A549 treated with Hydrocortisone at 1 μM for 4 hours (cell line): ENCODE results near the gene EXOC4. TPM values are rescaled to one million over a fixed set of nuclear protein-coding genes. Genes with fewer than 3 reads are reported as not detected.

Source experiments
- total RNA-seq: library from RNA; stranded (reverse); fragments of 200-300 nt; extraction: Qiagen RNA extraction; gene quantifications from 5 replicates; pipeline ENCODE4 v1.2.3, GENCODE V29; 2022

The EXOC4 gene
- 18.3 to 24.1 TPM (median 20.5 TPM) in 5 replicates for total RNA-seq

GRCh38 chr7:133252858-133253518 lies at the start of gene EXOC4:
TSS of gene EXOC4 (plus strand) at chr7:133253078.

Other genes starting within 250 kb of the EXOC4 start
- gene CHCHD3, start 171.0 kb upstream of the EXOC4 start, total RNA-seq: 71.0 to 86.3 TPM (median 74.5 TPM) in 5 replicates